OCI-LY1 (cell line): ENCODE results near the gene PRPF39.

Experiments
- EZH2 ChIP-seq: fragments of 200-600 bp; sonication (generic), shearing (Covaris generic); IDR thresholded peaks from 2 replicates; pipeline ENCODE4 v1.8.0; 2017; ENCODE audit warnings: borderline replicate concordance, mixed run types, mild to moderate bottlenecking, antibody characterized with exemption, low read length, moderate library complexity, mixed read lengths
- TF ChIP-seq, protein P1 (sequence below): fragments of 200-600 bp; sonication (generic), shearing (Covaris generic); IDR thresholded peaks from 2 replicates; pipeline ENCODE4 v1.5.1; 2017; ENCODE audit warnings: mild to moderate bottlenecking, antibody characterized with exemption, low read length, moderate library complexity, mixed read lengths

- TF ChIP-seq, protein P1, sequence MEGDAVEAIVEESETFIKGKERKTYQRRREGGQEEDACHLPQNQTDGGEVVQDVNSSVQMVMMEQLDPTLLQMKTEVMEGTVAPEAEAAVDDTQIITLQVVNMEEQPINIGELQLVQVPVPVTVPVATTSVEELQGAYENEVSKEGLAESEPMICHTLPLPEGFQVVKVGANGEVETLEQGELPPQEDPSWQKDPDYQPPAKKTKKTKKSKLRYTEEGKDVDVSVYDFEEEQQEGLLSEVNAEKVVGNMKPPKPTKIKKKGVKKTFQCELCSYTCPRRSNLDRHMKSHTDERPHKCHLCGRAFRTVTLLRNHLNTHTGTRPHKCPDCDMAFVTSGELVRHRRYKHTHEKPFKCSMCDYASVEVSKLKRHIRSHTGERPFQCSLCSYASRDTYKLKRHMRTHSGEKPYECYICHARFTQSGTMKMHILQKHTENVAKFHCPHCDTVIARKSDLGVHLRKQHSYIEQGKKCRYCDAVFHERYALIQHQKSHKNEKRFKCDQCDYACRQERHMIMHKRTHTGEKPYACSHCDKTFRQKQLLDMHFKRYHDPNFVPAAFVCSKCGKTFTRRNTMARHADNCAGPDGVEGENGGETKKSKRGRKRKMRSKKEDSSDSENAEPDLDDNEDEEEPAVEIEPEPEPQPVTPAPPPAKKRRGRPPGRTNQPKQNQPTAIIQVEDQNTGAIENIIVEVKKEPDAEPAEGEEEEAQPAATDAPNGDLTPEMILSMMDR: no peak
- no peak for TF ChIP-seq EZH2
Observed at GRCh38 chr14:45136399-45136798, 52.5 kb downstream of the PRPF39 start.
